Measurements from ENCODE around the gene RBL2. TPM values are rescaled to one million over a fixed set of nuclear protein-coding genes. Genes with fewer than 3 reads are reported as not detected.

The RBL2 gene
- total RNA-seq, 1 donor from 2014 or later, result 43.4 TPM

GRCh38 chr16:53503991-53504663 is 69.9 kb downstream of the RBL2 start:
- Mint-ChIP-seq H3K27me3 (ENCODE audit: unreplicated experiment) (no peaks in the 10 kb centered on the region), H3K4me3 (ENCODE audit: unreplicated experiment) (peak overlapping the region; percentile 88), H3K27ac (ENCODE audit: unreplicated experiment) (peak overlapping the region; percentile 94), H3K9me3 (ENCODE audit: unreplicated experiment) (no peaks in the 10 kb centered on the region), H3K36me3 (ENCODE audit: unreplicated experiment) (peaks cover 5% of the 10 kb centered on the region), H3K4me1 (ENCODE audit: unreplicated experiment) (peaks cover 28% of the 10 kb centered on the region)
- DNase-seq (ENCODE audit: extremely low spot score, unreplicated experiment), result no peak
- TF ChIP-seq, protein P1, sequence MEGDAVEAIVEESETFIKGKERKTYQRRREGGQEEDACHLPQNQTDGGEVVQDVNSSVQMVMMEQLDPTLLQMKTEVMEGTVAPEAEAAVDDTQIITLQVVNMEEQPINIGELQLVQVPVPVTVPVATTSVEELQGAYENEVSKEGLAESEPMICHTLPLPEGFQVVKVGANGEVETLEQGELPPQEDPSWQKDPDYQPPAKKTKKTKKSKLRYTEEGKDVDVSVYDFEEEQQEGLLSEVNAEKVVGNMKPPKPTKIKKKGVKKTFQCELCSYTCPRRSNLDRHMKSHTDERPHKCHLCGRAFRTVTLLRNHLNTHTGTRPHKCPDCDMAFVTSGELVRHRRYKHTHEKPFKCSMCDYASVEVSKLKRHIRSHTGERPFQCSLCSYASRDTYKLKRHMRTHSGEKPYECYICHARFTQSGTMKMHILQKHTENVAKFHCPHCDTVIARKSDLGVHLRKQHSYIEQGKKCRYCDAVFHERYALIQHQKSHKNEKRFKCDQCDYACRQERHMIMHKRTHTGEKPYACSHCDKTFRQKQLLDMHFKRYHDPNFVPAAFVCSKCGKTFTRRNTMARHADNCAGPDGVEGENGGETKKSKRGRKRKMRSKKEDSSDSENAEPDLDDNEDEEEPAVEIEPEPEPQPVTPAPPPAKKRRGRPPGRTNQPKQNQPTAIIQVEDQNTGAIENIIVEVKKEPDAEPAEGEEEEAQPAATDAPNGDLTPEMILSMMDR (IDR thresholded peaks at IDR 0.05), result no peak

DNA sequence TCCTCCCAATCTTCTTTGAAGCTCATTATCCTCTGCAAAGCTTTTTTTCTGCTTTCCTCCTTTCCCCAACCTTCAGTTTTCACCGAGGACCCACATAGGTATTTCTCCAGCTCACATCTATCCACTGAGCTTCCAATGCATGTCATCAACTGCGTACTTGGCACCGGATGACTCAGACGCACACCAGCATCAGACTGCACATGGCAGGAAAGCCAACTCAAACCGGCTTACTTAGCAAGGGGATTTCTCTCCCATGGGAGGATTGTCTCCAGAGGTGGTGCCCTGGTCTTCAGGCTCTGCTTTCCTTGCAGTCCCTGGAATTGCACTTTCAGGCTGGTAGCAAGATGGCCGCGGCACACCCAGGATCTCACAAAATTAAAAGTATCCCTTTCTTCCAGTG is 70.4 kb downstream of the RBL2 start:
- TF ChIP-seq, protein P1 (IDR thresholded peaks at IDR 0.05), result no peak
- Mint-ChIP-seq H3K27me3 (ENCODE audit: unreplicated experiment) (no peaks in the 10 kb centered on the region), H3K36me3 (ENCODE audit: unreplicated experiment) (peaks cover 4% of the 10 kb centered on the region), H3K9me3 (ENCODE audit: unreplicated experiment) (no peaks in the 10 kb centered on the region), H3K4me3 (ENCODE audit: unreplicated experiment) (peak overlapping the region; percentile 88), H3K4me1 (ENCODE audit: unreplicated experiment) (peaks cover 28% of the 10 kb centered on the region), H3K27ac (ENCODE audit: unreplicated experiment) (peak overlapping the region; percentile 94)
- no peak for DNase-seq (ENCODE audit: extremely low spot score, unreplicated experiment)

DNA sequence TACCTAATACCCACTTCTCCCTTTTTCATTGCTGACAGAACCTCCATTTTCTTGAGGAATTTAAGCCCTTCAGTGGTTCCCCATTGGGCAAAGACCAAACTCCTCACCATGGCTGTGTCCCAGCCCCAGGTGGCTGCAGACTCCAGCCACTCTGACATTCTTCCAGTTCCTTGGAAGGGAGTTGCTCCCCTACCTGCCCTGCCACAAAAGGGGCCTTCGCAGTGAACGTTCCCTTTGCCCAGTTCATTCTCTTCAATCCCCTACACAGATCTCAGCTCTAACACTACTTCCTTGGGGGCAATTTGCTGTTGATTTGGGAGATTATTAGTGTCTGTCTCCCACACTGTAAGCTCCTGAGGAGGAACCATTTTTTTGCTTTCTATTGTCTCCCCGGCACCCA is 72.0 kb downstream of the RBL2 start:
- H3K4me3 Mint-ChIP-seq (ENCODE audit: unreplicated experiment), result no peak overlapping the region
- DNase-seq (ENCODE audit: extremely low spot score, unreplicated experiment), result no peak
- H3K9me3 Mint-ChIP-seq (ENCODE audit: unreplicated experiment), result no peaks in the 10 kb centered on the region
- H3K36me3 Mint-ChIP-seq (ENCODE audit: unreplicated experiment), result no peaks in the 10 kb centered on the region
- H3K4me1 Mint-ChIP-seq (ENCODE audit: unreplicated experiment), result peaks cover 28% of the 10 kb centered on the region
- no peak overlapping the region for H3K27ac Mint-ChIP-seq (ENCODE audit: unreplicated experiment)
- no peaks in the 10 kb centered on the region for H3K27me3 Mint-ChIP-seq (ENCODE audit: unreplicated experiment)
- TF ChIP-seq, protein P1 (IDR thresholded peaks at IDR 0.05), result no peak

GRCh38 chr16:53507464-53508179 is 73.4 kb downstream of the RBL2 start:
- Mint-ChIP-seq H3K36me3 (ENCODE audit: unreplicated experiment) (no peaks in the 10 kb centered on the region), H3K9me3 (ENCODE audit: unreplicated experiment) (no peaks in the 10 kb centered on the region), H3K27me3 (ENCODE audit: unreplicated experiment) (peaks cover 2% of the 10 kb centered on the region), H3K27ac (ENCODE audit: unreplicated experiment) (no peak overlapping the region), H3K4me1 (ENCODE audit: unreplicated experiment) (peaks cover 17% of the 10 kb centered on the region), H3K4me3 (ENCODE audit: unreplicated experiment) (no peak overlapping the region)
- DNase-seq (ENCODE audit: extremely low spot score, unreplicated experiment), result no peak
- TF ChIP-seq, protein P1 (IDR thresholded peaks at IDR 0.05), result no peak
